Uterus (tissue), 4 donors: Measurements from ENCODE around the gene COL15A1. TPM values are rescaled to one million over a fixed set of nuclear protein-coding genes. Genes with fewer than 3 reads are reported as not detected.

Experiments used
- DNase-seq, 2 donors: peaks; one replicate each; pipeline ENCODE4 v3.0.0-alpha.2; 2019 to 2020
- H3K27ac ChIP-seq, 2 donors: fragments of 200-600 bp; sonication (generic); 1 replicate in 1 of 2; 2 replicates in 1 of 2; pipeline ENCODE4 v1.5.1; 2016 to 2018
- H3K27me3 ChIP-seq, 2 donors: fragments of 200-600 bp; sonication (generic); one replicate each; pipeline ENCODE4 v1.5.1; 2018 to 2019; ENCODE audit warnings: control low read depth in 1 of 2
- H3K36me3 ChIP-seq, 2 donors: fragments of 200-600 bp; sonication (generic); one replicate each; pipeline ENCODE4 v1.5.1; 2019; ENCODE audit warnings: control low read depth in 1 of 2
- H3K4me1 ChIP-seq, 2 donors: fragments of 200-600 bp; sonication (generic); one replicate each; pipeline ENCODE4 v1.5.1; 2018 to 2019; ENCODE audit warnings: control low read depth in 1 of 2
- H3K4me3 ChIP-seq, 2 donors: fragments of 200-600 bp; sonication (generic); 1 replicate in 1 of 2; 2 replicates in 1 of 2; pipeline ENCODE4 v1.5.1; 2018 to 2019; ENCODE audit warnings: mild to moderate bottlenecking in 1 of 2
- H3K9me3 ChIP-seq, 2 donors: fragments of 200-600 bp; sonication (generic); one replicate each; pipeline ENCODE4 v1.5.1; 2019; ENCODE audit warnings: control low read depth in 1 of 2
- CTCF ChIP-seq, 4 experiments: fragments of 200-600 bp in 2 of 4; fragments of 450-650 bp in 2 of 4; sonication (generic) in 2 of 4; IDR thresholded peaks; one replicate each; pipeline ENCODE4 v1.5.1; 2016 to 2019; ENCODE audit warnings: antibody characterized with exemption in 4 of 4, mild to moderate bottlenecking in 2 of 4, moderate library complexity in 1 of 4
- POLR2A ChIP-seq, 2 donors: fragments of 450-650 bp; IDR thresholded peaks; one replicate each; pipeline ENCODE4 v1.6.1; 2016; ENCODE audit warnings: antibody characterized with exemption in 2 of 2, mild to moderate bottlenecking in 1 of 2, moderate library complexity in 1 of 2
- intact Hi-C: fragments of 100-400 bp; cut with DNase I; formaldehyde crosslinking; loops from one replicate; pipeline ENCODE4 v1.15.1; 2023; ENCODE audit warnings: low total_unique reads
- total RNA-seq, 4 donors: library from RNA; depleted of rRNA in 3 of 4; stranded (reverse); fragments of >200 nt in 3 of 4; gene quantifications; one replicate each; pipeline versions ENCODE4 v1.1.0 to v1.2.4, GENCODE V29; 2014 to 2023
- donor health status: DM: yes; HTN: yes; CAD: no.

Gene COL15A1
- total RNA-seq, 4 donors from 2014 or later = 20.3 to 160 (median 50.4) TPM

GRCh38 chr9:98992885-98993569 is 49.3 kb downstream of the COL15A1 start:
- H3K4me1 ChIP-seq = no peaks in the 10 kb centered on the region
- DNase-seq = no peak
- H3K27me3 ChIP-seq = no peaks in the 10 kb centered on the region
- H3K36me3 ChIP-seq = no peaks in the 10 kb centered on the region
- no peak overlapping the region for H3K27ac ChIP-seq
- intact Hi-C loops = no loop called here
- no peak for TF ChIP-seq POLR2A (IDR thresholded peaks at IDR 0.05)
- no peak overlapping the region for H3K4me3 ChIP-seq
- no peaks in the 10 kb centered on the region for H3K9me3 ChIP-seq

GRCh38 chr9:98993570-98993945 is 49.9 kb downstream of the COL15A1 start:
- no peak overlapping the region for H3K4me3 ChIP-seq
- no peak for TF ChIP-seq POLR2A (IDR thresholded peaks at IDR 0.05)
- no peak for TF ChIP-seq CTCF (IDR thresholded peaks at IDR 0.05)
- no peaks in the 10 kb centered on the region for H3K36me3 ChIP-seq
- no peaks in the 10 kb centered on the region for H3K9me3 ChIP-seq
- no peaks in the 10 kb centered on the region for H3K4me1 ChIP-seq
- no peak overlapping the region for H3K27ac ChIP-seq
- intact Hi-C loops = no loop called here
- no peak for DNase-seq
- no peaks in the 10 kb centered on the region for H3K27me3 ChIP-seq

- H3K4me1 ChIP-seq = peaks cover 0 to 5% of the 10 kb centered on the region in 2 donors
- intact Hi-C loops = no loop called here
Measured at GRCh38 chr9:98994172-98995058, 50.7 kb downstream of the COL15A1 start.

GRCh38 chr9:98995059-98995671 is 51.5 kb downstream of the COL15A1 start:
- peaks cover 0 to 6% of the 10 kb centered on the region in 2 donors for H3K4me1 ChIP-seq
- intact Hi-C loops = no loop called here
- TF ChIP-seq POLR2A (IDR thresholded peaks at IDR 0.05) (no peak), CTCF (IDR thresholded peaks at IDR 0.05) (no peak)
- no peak overlapping the region for H3K27ac ChIP-seq
- H3K27me3 ChIP-seq = no peaks in the 10 kb centered on the region
- no peaks in the 10 kb centered on the region for H3K9me3 ChIP-seq
- peak in 1 of 2 donors; percentile 50 for DNase-seq
- H3K36me3 ChIP-seq = no peaks in the 10 kb centered on the region
- H3K4me3 ChIP-seq = no peak overlapping the region

More at GRCh38 chr9:98994172-98995058, 50.7 kb downstream of the COL15A1 start:
- Histone ChIP-seq H3K36me3 (no peaks in the 10 kb centered on the region), H3K9me3 (no peaks in the 10 kb centered on the region), H3K4me3 (no peak overlapping the region), H3K27me3 (no peaks in the 10 kb centered on the region), H3K27ac (no peak overlapping the region)
- TF ChIP-seq CTCF (IDR thresholded peaks at IDR 0.05) = no peak
- TF ChIP-seq POLR2A (IDR thresholded peaks at IDR 0.05) = no peak
- no peak for DNase-seq

- H3K27me3 ChIP-seq = no peaks in the 10 kb centered on the region
- intact Hi-C loops = no loop called here
- H3K36me3 ChIP-seq = no peaks in the 10 kb centered on the region
- H3K9me3 ChIP-seq = no peaks in the 10 kb centered on the region
- H3K4me3 ChIP-seq = no peak overlapping the region
- no peak for DNase-seq
- TF ChIP-seq CTCF (IDR thresholded peaks at IDR 0.05) (no peak), POLR2A (IDR thresholded peaks at IDR 0.05) (no peak)
- no peak overlapping the region for H3K27ac ChIP-seq
- peaks cover 0 to 6% of the 10 kb centered on the region in 2 donors for H3K4me1 ChIP-seq
Measured at GRCh38 chr9:98995971-98996504, 52.3 kb downstream of the COL15A1 start.
